ENCODE data around the gene MBD4. TPM values are rescaled to one million over a fixed set of nuclear protein-coding genes. Genes with fewer than 3 reads are reported as not detected.
A peak's percentile ranks its signal among the peaks of the same experiment; 100 is the strongest.

MBD4 gene
- total and polyA plus RNA-seq, 2 experiments from 2014 or later = 33.9 to 59.3 TPM

GRCh38 chr3:129428376-129429079 is 11.2 kb downstream of the MBD4 start, which contains the start of gene EFCAB12 (continued):
- no peak for TF ChIP-seq ZNF462 (CRISPR knock-in tag; IDR thresholded peaks at IDR 0.05)

- H2AFZ ChIP-seq = peak overlapping the region; percentile 87
- peaks cover 14% of the 10 kb centered on the region for H3K36me3 ChIP-seq (ENCODE audit: insufficient read depth)
- peaks cover 24% of the 10 kb centered on the region for H3K36me3 Mint-ChIP-seq (ENCODE audit: low read depth)
- H3K9me3 Mint-ChIP-seq = no peaks in the 10 kb centered on the region
- H3K4me1 Mint-ChIP-seq = peaks cover 51% of the 10 kb centered on the region
- peaks cover 10% of the 10 kb centered on the region; the same call in 1 of the 2 replicates for H3F3A ChIP-seq (replicated peaks; ENCODE audit: low read depth)
- H3K4me3 Mint-ChIP-seq = peak overlapping the region; percentile 83
- peaks cover 20% of the 10 kb centered on the region for H3K27me3 Mint-ChIP-seq (ENCODE audit: insufficient read depth, low read depth, poor library complexity)
- peak overlapping the region; percentile 88 for H3K4me2 ChIP-seq
- no peak overlapping the region for H3K27ac ChIP-seq (ENCODE audit: low read depth)
- H3K4me1 ChIP-seq (ENCODE audit: insufficient read depth) = peaks cover 40% of the 10 kb centered on the region
- 0 out of 2 replicates have a peak, but pooled peaks cover 3% of the 10 kb centered on the region for H3K9me2 ChIP-seq (ENCODE audit: insufficient read depth)
- ATAC-seq (peak; percentile 27), DNase-seq (ENCODE audit: low spot score) (peak; percentile 39)
- no peaks in the 10 kb centered on the region for H4K20me1 ChIP-seq (replicated peaks; ENCODE audit: insufficient read depth)
- peaks cover 11% of the 10 kb centered on the region for H3K27me3 ChIP-seq (ENCODE audit: insufficient read depth)
- H3K79me2 ChIP-seq (replicated peaks; ENCODE audit: insufficient read depth) = no peaks in the 10 kb centered on the region
- TF ChIP-seq REST (IDR thresholded peaks at IDR 0.05; ENCODE audit: unreplicated experiment) (no peak), CTCF (conservative IDR thresholded peaks at IDR 0.05; ENCODE audit: low read depth in 2 of 2) (no peak), ETS1 (IDR thresholded peaks at IDR 0.05) (no peak), JUNB (IDR thresholded peaks at IDR 0.05; ENCODE audit: unreplicated experiment) (no peak), ZNF114 (CRISPR knock-in tag; IDR thresholded peaks at IDR 0.05) (no peak), STAT1 (IDR thresholded peaks at IDR 0.05; ENCODE audit: unreplicated experiment) (no peak), EZH2phosphoT487 (IDR thresholded peaks at IDR 0.05; ENCODE audit: unreplicated experiment) (no peak), CREB1 (CRISPR knock-in tag; IDR thresholded peaks at IDR 0.05; ENCODE audit: low read depth) (no peak), POLR2AphosphoS5 (IDR thresholded peaks at IDR 0.05; ENCODE audit: low read depth) (no peak), ZNF331 (CRISPR knock-in tag; IDR thresholded peaks at IDR 0.05; ENCODE audit: low read depth) (no peak), NANOG (IDR thresholded peaks at IDR 0.05; ENCODE audit: borderline replicate concordance) (no peak)
- peak overlapping the region; percentile 70 for H3K4me3 ChIP-seq
- no peak overlapping the region for H3K27ac Mint-ChIP-seq
Measured at GRCh38 chr3:129428007-129428375, 11.8 kb downstream of the MBD4 start.
